CD4-positive, alpha-beta memory T cell (primary cell): ENCODE results near the gene PDE3B. TPM values are rescaled to one million over a fixed set of nuclear protein-coding genes. Genes with fewer than 3 reads are reported as not detected.
A peak's percentile ranks its signal among the peaks of the same experiment; 100 is the strongest.

Source experiments
- CTCF ChIA-PET: fragments of 350-600 bp; sonication (Branson Sonifier 250); formaldehyde crosslinking; loops from one replicate; lab custom pipeline; 2021; ENCODE audit warnings: inconsistent platforms; ENCODE audit not compliant: partially characterized antibody; lab: Charles Lee
- POLR2A ChIA-PET: fragments of 350-600 bp; sonication (Branson Sonifier 250); formaldehyde crosslinking; loops from one replicate; lab custom pipeline; 2021; ENCODE audit not compliant: partially characterized antibody; lab: Charles Lee
- DNase-seq, 5 donors: peaks; one replicate each; pipeline versions ENCODE4 v3.0.0 to v3.0.0-alpha.2; 2020 to 2022; ENCODE audit warnings: mixed read lengths in 1 of 5
- H3K27ac ChIP-seq: one replicate; pipeline ENCODE4 v1.7.0; 2013; ENCODE audit warnings: low read depth, low read length
- H3K27me3 ChIP-seq: 2 replicates; pipeline ENCODE4 v1.7.0; 2013; ENCODE audit warnings: mild to moderate bottlenecking, low read length, moderate library complexity; ENCODE audit not compliant: insufficient read depth
- H3K36me3 ChIP-seq: 2 replicates; pipeline ENCODE4 v1.7.0; 2013; ENCODE audit warnings: mild to moderate bottlenecking, low read length, moderate library complexity; ENCODE audit not compliant: insufficient read depth
- H3K4me1 ChIP-seq: 2 replicates; pipeline ENCODE4 v1.7.0; 2013; ENCODE audit warnings: mild to moderate bottlenecking, low read length, moderate library complexity; ENCODE audit not compliant: insufficient read depth
- H3K4me3 ChIP-seq, 2 donors: one replicate each; pipeline ENCODE4 v1.7.0; 2013; ENCODE audit warnings: low read length in 2 of 2, mild to moderate bottlenecking in 1 of 2
- H3K9me3 ChIP-seq, 2 donors: one replicate each; pipeline ENCODE4 v1.7.0; 2013; ENCODE audit warnings: low read length in 2 of 2, control low read depth in 1 of 2; ENCODE audit not compliant: control insufficient read depth in 1 of 2
- H3K27ac Mint-ChIP-seq, 7 donors: one replicate each; pipeline ENCODE4 v1.8.0; 2020 to 2021; ENCODE audit warnings: mixed read lengths in 7 of 7, mild to moderate bottlenecking in 6 of 7, inconsistent platforms in 3 of 7, moderate library complexity in 3 of 7
- H3K27me3 Mint-ChIP-seq, 2 donors: one replicate each; pipeline ENCODE4 v1.8.0; 2020 to 2021; ENCODE audit warnings: mixed read lengths in 2 of 2
- H3K36me3 Mint-ChIP-seq, 2 donors: one replicate each; pipeline ENCODE4 v1.8.0; 2020 to 2021; ENCODE audit warnings: mixed read lengths in 2 of 2, inconsistent platforms in 1 of 2, mild to moderate bottlenecking in 1 of 2
- H3K4me1 Mint-ChIP-seq, 4 donors: one replicate each; pipeline ENCODE4 v1.8.0; 2020 to 2021; ENCODE audit warnings: mixed read lengths in 4 of 4, mild to moderate bottlenecking in 1 of 4
- H3K4me3 Mint-ChIP-seq, 8 donors: one replicate each; pipeline ENCODE4 v1.8.0; 2020 to 2021; ENCODE audit warnings: mixed read lengths in 8 of 8, mild to moderate bottlenecking in 7 of 8, moderate library complexity in 6 of 8, inconsistent platforms in 3 of 8
- H3K9me3 Mint-ChIP-seq, 8 donors: one replicate each; pipeline ENCODE4 v1.8.0; 2020 to 2021; ENCODE audit warnings: mixed read lengths in 8 of 8, mild to moderate bottlenecking in 5 of 8, inconsistent platforms in 3 of 8, moderate library complexity in 1 of 8
- intact Hi-C: fragments of 100-400 bp; cut with micrococcal nuclease; formaldehyde crosslinking; loops from one replicate; pipeline ENCODE4 v1.15.1; 2023
- polyA plus RNA-seq, 2 donors: library from polyadenylated mRNA; unstranded; fragments of 300-500 nt; fragmentation: Illumina TruSeq; gene quantifications; one replicate each; pipeline ENCODE4 v1.2.3, GENCODE V29; 2021
- total RNA-seq, 2 experiments: library from RNA; stranded (reverse); gene quantifications; one replicate each; pipeline ENCODE4 v1.2.3, GENCODE V29; 2021

Gene PDE3B
- total and polyA plus RNA-seq, 4 experiments from 2014 or later, result 34.1 to 222 (median 131) TPM

DNA sequence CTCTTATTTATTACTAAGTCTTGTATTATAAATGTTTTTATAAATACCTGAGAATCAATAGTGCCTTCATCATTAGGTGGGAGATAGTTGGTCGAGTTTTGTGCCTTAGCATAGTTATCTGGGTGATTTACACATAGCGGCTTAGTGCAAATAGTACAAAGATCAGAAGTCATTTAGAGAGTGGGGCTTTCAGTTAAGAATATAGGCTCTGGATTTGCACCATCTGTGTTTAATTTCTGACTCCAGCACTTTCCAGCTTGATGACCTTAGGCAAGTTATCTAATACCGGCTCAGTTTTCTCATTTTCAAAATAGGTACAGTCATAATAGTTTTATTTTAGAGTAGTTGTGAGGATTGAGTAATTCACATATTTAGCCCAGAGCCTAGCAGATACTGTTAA is 26.4 kb downstream of the PDE3B start:
- H3K9me3 Mint-ChIP-seq, result peaks cover 0 to 9% (median 0%) of the 10 kb centered on the region in 8 donors
- Histone ChIP-seq H3K27ac (no peak overlapping the region), H3K4me1 (peaks cover 11% of the 10 kb centered on the region), H3K4me3 (no peak overlapping the region), H3K36me3 (no peaks in the 10 kb centered on the region), H3K27me3 (no peaks in the 10 kb centered on the region), H3K9me3 (no peaks in the 10 kb centered on the region)
- DNase-seq, result no peak
- H3K27me3 Mint-ChIP-seq, result no peaks in the 10 kb centered on the region
- ChIA-PET POLR2A (interaction anchor here (0.6 kb wide), 1 partner anchor 29 kb away, joined by 4 read pairs; no protein-coding TSS in a partner anchor), CTCF (interaction anchor here (1.6 kb wide), 1 partner anchor 238 kb away, joined by 4 read pairs; no protein-coding TSS in a partner anchor)
- H3K27ac Mint-ChIP-seq, result peak overlapping the region in 4 of 7 donors; percentile 14 to 72 (median 46)
- no peak overlapping the region for H3K4me3 Mint-ChIP-seq
- H3K36me3 Mint-ChIP-seq, result peaks cover 28 to 39% of the 10 kb centered on the region in 2 donors
- intact Hi-C loops, result no loop called here
- peaks cover 26 to 48% (median 36%) of the 10 kb centered on the region in 4 donors for H3K4me1 Mint-ChIP-seq

GRCh38 chr11:14672635-14673034 is 29.0 kb downstream of the PDE3B start:
- intact Hi-C loops, result no loop called here
- no peaks in the 10 kb centered on the region for H3K27me3 Mint-ChIP-seq
- H3K27ac Mint-ChIP-seq, result peak overlapping the region in 2 of 7 donors; percentile 51 to 85
- Histone ChIP-seq H3K9me3 (no peaks in the 10 kb centered on the region), H3K36me3 (no peaks in the 10 kb centered on the region), H3K4me1 (peaks cover 11% of the 10 kb centered on the region), H3K27me3 (no peaks in the 10 kb centered on the region), H3K4me3 (no peak overlapping the region), H3K27ac (no peak overlapping the region)
- H3K36me3 Mint-ChIP-seq, result peaks cover 29 to 46% of the 10 kb centered on the region in 2 donors
- DNase-seq, result no peak
- peaks cover 0 to 3% (median 0%) of the 10 kb centered on the region in 8 donors for H3K9me3 Mint-ChIP-seq
- no peak overlapping the region for H3K4me3 Mint-ChIP-seq
- ChIA-PET CTCF (interaction anchor here (0.8 kb wide), 1 partner anchor 237 kb away, joined by 3 read pairs; no protein-coding TSS in a partner anchor), POLR2A (interaction anchor here (1.4 kb wide), 1 partner anchor 28 kb away, joined by 3 read pairs; no protein-coding TSS in a partner anchor)
- H3K4me1 Mint-ChIP-seq, result peaks cover 28 to 55% (median 44%) of the 10 kb centered on the region in 4 donors

- peak overlapping the region in 2 of 7 donors; percentile 15 to 24 for H3K27ac Mint-ChIP-seq
- intact Hi-C loops, result no loop called here
- Histone ChIP-seq H3K4me3 (no peak overlapping the region), H3K9me3 (no peaks in the 10 kb centered on the region), H3K36me3 (no peaks in the 10 kb centered on the region), H3K4me1 (peaks cover 11% of the 10 kb centered on the region), H3K27ac (no peak overlapping the region), H3K27me3 (no peaks in the 10 kb centered on the region)
- no peak overlapping the region for H3K4me3 Mint-ChIP-seq
- ChIA-PET POLR2A (no interaction called here), CTCF (no interaction called here)
- peaks cover 0 to 3% (median 0%) of the 10 kb centered on the region in 8 donors for H3K9me3 Mint-ChIP-seq
- peaks cover 30 to 63% (median 44%) of the 10 kb centered on the region in 4 donors for H3K4me1 Mint-ChIP-seq
- no peak for DNase-seq
- H3K36me3 Mint-ChIP-seq, result peaks cover 35 to 51% of the 10 kb centered on the region in 2 donors
- no peaks in the 10 kb centered on the region for H3K27me3 Mint-ChIP-seq
These were observed 29.8 kb downstream of the PDE3B start for GRCh38 chr11:14673421-14673820.

GRCh38 chr11:14673824-14674405 is 30.3 kb downstream of the PDE3B start:
- Mint-ChIP-seq H3K27me3 (no peaks in the 10 kb centered on the region), H3K36me3 (peaks cover 33 to 52% of the 10 kb centered on the region in 2 donors), H3K27ac (peak overlapping the region in 4 of 7 donors; percentile 12 to 78 (median 47)), H3K9me3 (peaks cover 0 to 4% (median 0%) of the 10 kb centered on the region in 8 donors), H3K4me3 (no peak overlapping the region), H3K4me1 (peaks cover 29 to 59% (median 43%) of the 10 kb centered on the region in 4 donors)
- intact Hi-C loops, result no loop called here
- Histone ChIP-seq H3K27me3 (no peaks in the 10 kb centered on the region), H3K4me3 (no peak overlapping the region), H3K4me1 (peaks cover 11% of the 10 kb centered on the region), H3K27ac (no peak overlapping the region), H3K9me3 (no peaks in the 10 kb centered on the region), H3K36me3 (no peaks in the 10 kb centered on the region)
- ChIA-PET CTCF (no interaction called here), POLR2A (no interaction called here)
- DNase-seq, result no peak

GRCh38 chr11:14676068-14676467 is 32.5 kb downstream of the PDE3B start:
- H3K27ac Mint-ChIP-seq, result peak overlapping the region in 1 of 7 donors; percentile 47
- H3K27me3 Mint-ChIP-seq, result no peaks in the 10 kb centered on the region
- CTCF ChIA-PET, result no interaction called here
- no peak overlapping the region for H3K27ac ChIP-seq
- no peak for DNase-seq
- H3K9me3 ChIP-seq, result no peaks in the 10 kb centered on the region
- peaks cover 24 to 54% (median 43%) of the 10 kb centered on the region in 4 donors for H3K4me1 Mint-ChIP-seq
- H3K4me1 ChIP-seq, result peaks cover 4% of the 10 kb centered on the region
- H3K36me3 ChIP-seq, result no peaks in the 10 kb centered on the region
- no peak overlapping the region for H3K4me3 Mint-ChIP-seq
- peaks cover 3 to 10% (median 6%) of the 10 kb centered on the region in 8 donors for H3K9me3 Mint-ChIP-seq
- H3K27me3 ChIP-seq, result no peaks in the 10 kb centered on the region
- intact Hi-C loops, result no loop called here
- POLR2A ChIA-PET, result no interaction called here
- H3K4me3 ChIP-seq, result no peak overlapping the region
- peaks cover 41 to 58% of the 10 kb centered on the region in 2 donors for H3K36me3 Mint-ChIP-seq

GRCh38 chr11:14677146-14677545 is 33.5 kb downstream of the PDE3B start:
- no peaks in the 10 kb centered on the region for H3K27me3 ChIP-seq
- no peak overlapping the region for H3K4me3 ChIP-seq
- peaks cover 3 to 10% (median 6%) of the 10 kb centered on the region in 8 donors for H3K9me3 Mint-ChIP-seq
- no peaks in the 10 kb centered on the region for H3K27me3 Mint-ChIP-seq
- H3K27ac ChIP-seq, result no peak overlapping the region
- DNase-seq, result no peak
- no peak overlapping the region for H3K27ac Mint-ChIP-seq
- ChIA-PET CTCF (no interaction called here), POLR2A (no interaction called here)
- no peaks in the 10 kb centered on the region for H3K9me3 ChIP-seq
- peaks cover 4% of the 10 kb centered on the region for H3K4me1 ChIP-seq
- H3K36me3 Mint-ChIP-seq, result peaks cover 41 to 61% of the 10 kb centered on the region in 2 donors
- no peak overlapping the region for H3K4me3 Mint-ChIP-seq
- intact Hi-C loops, result no loop called here
- peaks cover 27 to 65% (median 48%) of the 10 kb centered on the region in 4 donors for H3K4me1 Mint-ChIP-seq
- H3K36me3 ChIP-seq, result no peaks in the 10 kb centered on the region

GRCh38 chr11:14678350-14678749 is 34.7 kb downstream of the PDE3B start:
- POLR2A ChIA-PET, result no interaction called here
- H3K4me3 ChIP-seq, result no peak overlapping the region
- H3K9me3 ChIP-seq, result no peaks in the 10 kb centered on the region
- Mint-ChIP-seq H3K27me3 (no peaks in the 10 kb centered on the region), H3K36me3 (peaks cover 39 to 52% of the 10 kb centered on the region in 2 donors), H3K9me3 (peaks cover 3 to 10% (median 6%) of the 10 kb centered on the region in 8 donors), H3K27ac (no peak overlapping the region), H3K4me1 (peaks cover 28 to 58% (median 47%) of the 10 kb centered on the region in 4 donors), H3K4me3 (no peak overlapping the region)
- intact Hi-C loops, result no loop called here
- CTCF ChIA-PET, result interaction anchor here (1.0 kb wide), 1 partner anchor 142 kb away, joined by 3 read pairs; no protein-coding TSS in a partner anchor
- no peaks in the 10 kb centered on the region for H3K27me3 ChIP-seq
- H3K4me1 ChIP-seq, result no peaks in the 10 kb centered on the region
- no peak overlapping the region for H3K27ac ChIP-seq
- H3K36me3 ChIP-seq, result no peaks in the 10 kb centered on the region
- no peak for DNase-seq
